Medulla oblongata (tissue), 1 donor: ENCODE results near the gene FOXP1.

Experiments used
- DNase-seq: peaks from one replicate; pipeline ENCODE4 v3.0.0-alpha.2; 2015; ENCODE audit errors: extremely low spot score

Gene FOXP1

GRCh38 chr3:71485896-71486295, 97.6 kb downstream of the FOXP1 start:
- no peak for DNase-seq

GRCh38 chr3:71484452-71484851, 99.1 kb downstream of the FOXP1 start:
- no peak for DNase-seq

DNA sequence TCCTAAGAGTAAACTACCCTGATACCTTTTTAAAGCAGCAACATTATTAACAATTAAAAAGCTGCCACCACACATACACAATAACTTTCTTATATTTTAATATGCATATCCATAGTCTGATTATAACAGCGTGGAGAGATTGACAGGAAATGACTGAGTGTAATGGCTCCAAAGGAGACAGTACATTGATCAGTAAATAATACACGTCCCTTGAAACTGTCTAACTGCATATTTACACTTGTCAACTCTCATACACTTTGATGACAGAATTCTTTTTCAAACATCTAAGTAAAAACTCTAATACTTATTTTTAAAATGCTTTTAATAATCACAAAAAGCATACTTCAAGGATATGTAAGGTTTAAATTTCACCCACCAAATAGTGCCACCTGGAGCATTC, 99.5 kb downstream of the FOXP1 start:
- no peak for DNase-seq

DNA sequence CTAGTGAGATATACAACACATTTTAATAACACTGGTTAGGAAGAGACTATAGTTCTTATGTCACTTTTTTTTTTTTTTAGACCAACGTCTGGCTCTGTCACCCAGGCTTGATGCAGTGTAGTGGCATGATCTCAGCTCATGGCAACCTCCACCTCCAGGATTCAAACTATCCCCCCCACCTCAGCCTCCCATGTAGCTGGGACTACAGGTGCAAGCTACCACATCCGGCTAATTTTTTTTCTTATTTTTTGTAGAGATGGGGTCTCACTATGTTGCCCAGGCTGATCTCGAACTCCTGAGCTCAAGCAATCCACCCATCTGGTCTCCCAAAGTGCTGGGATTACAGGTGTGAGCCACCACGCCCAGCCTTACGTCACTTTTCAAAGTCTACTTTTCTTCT, 100.8 kb downstream of the FOXP1 start:
- no peak for DNase-seq

- no peak for DNase-seq
These were observed 105.0 kb downstream of the FOXP1 start for GRCh38 chr3:71478568-71478967.

- no peak for DNase-seq
These were observed 106.6 kb downstream of the FOXP1 start for GRCh38 chr3:71476950-71477349.

DNA sequence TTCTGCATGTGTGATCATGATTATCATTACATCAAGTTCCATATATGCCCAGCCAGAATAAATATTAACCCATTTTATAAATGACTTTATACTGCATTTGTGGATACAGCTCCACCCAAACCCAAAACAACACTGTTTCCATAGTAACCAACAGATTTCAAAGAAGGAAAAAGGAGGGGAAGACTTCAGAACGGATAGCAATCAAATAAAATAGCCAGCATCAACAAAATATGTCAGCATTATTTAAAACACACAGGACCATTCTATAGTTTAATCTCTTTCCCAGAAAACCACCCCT, 114.4 kb downstream of the FOXP1 start:
- DNase-seq = no peak

- no peak for DNase-seq
These were observed 115.0 kb downstream of the FOXP1 start for GRCh38 chr3:71468311-71469137.

GRCh38 chr3:71466483-71466882, 117.0 kb downstream of the FOXP1 start:
- peak; percentile 58 for DNase-seq

- DNase-seq = no peak
These were observed 118.0 kb downstream of the FOXP1 start for GRCh38 chr3:71465371-71466036.

DNA sequence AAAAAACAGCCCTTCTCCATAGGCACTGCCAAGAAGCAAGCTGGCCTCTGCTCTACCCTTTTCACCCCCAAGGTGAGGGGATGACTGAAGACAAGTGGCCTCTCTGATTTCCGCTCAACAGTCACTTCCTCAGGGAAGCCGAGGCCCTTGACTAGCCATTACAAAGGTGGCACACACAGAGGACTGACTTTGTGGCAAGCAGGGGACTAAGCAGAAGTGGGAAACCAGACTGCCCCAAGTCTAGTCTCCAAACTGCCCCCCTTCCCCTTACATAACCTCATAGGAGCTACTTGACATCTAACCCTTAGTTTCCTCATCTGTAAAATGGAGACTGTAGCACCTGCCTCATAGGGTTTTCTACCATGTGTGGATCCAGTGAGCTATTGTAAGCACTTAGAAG, 118.9 kb downstream of the FOXP1 start:
- DNase-seq = no peak

- no peak for DNase-seq
These were observed 119.9 kb downstream of the FOXP1 start for GRCh38 chr3:71463617-71464016.

- DNase-seq = no peak
These were observed 120.9 kb downstream of the FOXP1 start for GRCh38 chr3:71462586-71462985.

- no peak for DNase-seq
These were observed 121.6 kb downstream of the FOXP1 start for GRCh38 chr3:71461749-71462483.

GRCh38 chr3:71461114-71461513, 122.4 kb downstream of the FOXP1 start:
- no peak for DNase-seq

DNA sequence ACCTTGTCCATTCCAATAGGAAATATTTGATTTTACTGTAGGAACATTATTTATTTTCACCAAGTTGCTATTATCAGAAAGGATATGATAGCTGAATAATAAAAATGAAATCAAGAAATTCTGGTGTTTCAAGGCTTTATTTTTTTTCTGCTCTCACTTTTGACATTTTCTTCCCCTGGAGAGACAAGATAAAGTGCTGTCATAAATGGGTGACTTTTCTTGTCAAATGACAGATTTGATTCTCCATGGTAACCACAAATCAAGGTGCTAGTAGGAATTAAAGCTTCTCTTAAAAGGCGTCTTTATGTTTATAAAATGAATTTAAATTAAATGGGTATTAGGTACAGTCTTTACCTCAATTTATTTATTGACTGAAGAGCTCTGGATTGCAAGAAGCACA, 124.6 kb downstream of the FOXP1 start:
- DNase-seq = no peak

GRCh38 chr3:71456826-71457225, 126.7 kb downstream of the FOXP1 start:
- no peak for DNase-seq

DNA sequence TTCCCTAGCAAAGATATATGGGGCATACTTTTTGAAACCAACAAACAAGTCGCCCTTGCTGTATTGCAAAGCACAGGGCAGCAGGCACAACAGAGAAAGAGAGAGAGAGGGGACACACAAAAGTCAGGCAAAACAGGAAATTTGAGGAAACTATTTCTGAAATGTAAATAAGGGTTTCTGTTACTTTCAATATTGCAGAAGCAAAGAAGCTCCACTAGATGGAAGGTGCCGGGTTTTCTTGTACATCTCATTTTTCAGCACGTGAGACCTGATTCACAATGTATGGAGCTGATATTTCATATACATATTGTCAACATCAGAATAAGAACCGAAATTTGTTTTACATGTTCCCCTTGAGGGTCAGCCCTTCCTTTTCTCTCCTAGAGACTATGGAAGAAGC, 127.4 kb downstream of the FOXP1 start:
- no peak for DNase-seq

DNA sequence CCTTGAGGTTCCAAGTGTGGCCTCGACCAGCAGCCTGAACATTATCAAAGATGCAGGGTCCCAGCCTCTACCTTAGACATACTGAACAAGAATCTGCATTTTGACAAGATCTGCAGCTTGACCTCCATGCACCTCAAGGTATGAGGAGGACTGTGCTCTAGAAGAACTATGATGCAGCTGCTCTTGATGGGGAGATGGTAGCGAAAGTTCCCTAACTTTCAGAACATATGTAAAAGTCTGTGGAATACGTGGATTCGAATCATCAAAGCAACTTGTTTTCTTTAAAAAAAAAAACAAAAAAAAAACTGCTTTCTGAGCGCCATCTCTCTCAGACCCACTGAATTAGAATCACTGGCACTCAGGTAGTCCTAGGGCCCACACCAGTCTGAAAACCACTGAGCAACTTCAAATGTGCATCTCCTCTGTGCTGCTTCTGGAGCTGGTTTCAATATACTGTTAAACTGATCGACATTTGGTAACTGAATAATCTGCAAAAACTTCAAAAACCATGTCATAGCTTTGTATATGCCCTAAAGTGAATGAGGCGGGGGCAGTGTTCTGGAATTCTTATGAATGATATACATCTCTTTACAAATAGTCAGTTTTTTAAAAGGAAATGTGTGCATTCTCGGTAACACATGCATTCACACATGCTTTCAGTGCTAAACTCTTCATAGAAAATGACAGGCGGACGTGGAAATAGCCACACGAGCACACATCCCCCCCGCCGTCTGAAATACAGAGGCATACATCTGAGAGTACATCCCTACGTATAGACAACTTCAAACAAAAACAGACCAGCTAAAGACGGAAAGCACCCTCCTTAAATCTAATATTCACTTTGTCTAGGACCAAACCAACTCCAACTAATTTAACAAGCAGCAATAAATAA, 128.8 kb downstream of the FOXP1 start:
- DNase-seq = no peak

DNA sequence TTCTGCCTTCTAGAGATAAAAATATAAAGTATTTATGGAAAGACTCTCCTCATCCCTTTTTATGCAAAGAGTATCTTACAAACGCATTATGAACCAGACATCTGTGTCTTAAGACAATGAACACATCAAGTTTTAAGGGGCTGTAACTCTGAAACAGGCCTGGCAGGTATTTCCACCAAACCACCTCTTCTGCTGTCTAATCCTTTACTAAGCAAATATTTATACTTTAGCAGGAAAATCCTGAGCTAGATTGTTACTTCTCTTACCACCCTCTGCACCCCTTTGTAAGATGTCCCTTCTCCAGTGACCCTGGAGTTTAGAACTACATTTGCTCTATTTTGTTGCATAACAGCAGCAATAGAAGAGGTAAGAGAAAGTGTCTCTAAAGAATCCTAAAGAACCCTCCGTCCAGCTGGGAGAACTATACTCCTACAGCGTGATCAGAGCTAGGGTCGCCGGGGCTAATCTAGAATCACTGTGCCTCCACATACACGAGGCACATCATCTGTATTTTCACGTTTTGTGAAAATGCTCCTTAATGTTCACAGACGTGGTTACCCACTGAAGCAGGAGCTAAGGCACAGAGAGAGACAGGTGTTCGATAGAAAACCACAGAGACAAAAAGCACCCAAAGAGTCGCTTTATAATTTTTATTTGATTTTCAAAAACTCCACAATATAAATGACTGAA, 129.6 kb downstream of the FOXP1 start:
- DNase-seq = no peak

DNA sequence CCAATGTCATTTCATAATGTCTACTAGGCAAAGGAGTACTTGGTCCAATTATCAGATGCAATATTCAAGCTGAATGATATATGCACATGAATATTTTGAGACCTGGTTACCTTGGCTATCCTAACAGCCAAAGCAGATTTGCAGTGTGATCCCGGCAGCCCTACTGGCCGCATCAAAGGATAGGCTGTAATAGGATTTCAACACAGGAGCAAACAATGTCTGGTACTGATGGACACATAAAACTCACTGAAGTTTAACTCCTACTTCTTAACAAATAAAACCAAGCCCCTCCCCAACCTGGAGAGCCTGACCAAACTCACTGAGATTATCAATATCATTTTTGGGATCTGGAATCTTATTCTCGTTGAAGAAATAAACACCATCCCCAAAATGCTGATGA, 130.2 kb downstream of the FOXP1 start:
- no peak for DNase-seq
